ENCODE results near the gene ZNHIT3.
"Not testable (repeated sequence)": the region's sequence is repeated elsewhere in the genome, so short reads cannot be mapped to it uniquely, and the experiment has no call there.

ZNHIT3 gene

DNA sequence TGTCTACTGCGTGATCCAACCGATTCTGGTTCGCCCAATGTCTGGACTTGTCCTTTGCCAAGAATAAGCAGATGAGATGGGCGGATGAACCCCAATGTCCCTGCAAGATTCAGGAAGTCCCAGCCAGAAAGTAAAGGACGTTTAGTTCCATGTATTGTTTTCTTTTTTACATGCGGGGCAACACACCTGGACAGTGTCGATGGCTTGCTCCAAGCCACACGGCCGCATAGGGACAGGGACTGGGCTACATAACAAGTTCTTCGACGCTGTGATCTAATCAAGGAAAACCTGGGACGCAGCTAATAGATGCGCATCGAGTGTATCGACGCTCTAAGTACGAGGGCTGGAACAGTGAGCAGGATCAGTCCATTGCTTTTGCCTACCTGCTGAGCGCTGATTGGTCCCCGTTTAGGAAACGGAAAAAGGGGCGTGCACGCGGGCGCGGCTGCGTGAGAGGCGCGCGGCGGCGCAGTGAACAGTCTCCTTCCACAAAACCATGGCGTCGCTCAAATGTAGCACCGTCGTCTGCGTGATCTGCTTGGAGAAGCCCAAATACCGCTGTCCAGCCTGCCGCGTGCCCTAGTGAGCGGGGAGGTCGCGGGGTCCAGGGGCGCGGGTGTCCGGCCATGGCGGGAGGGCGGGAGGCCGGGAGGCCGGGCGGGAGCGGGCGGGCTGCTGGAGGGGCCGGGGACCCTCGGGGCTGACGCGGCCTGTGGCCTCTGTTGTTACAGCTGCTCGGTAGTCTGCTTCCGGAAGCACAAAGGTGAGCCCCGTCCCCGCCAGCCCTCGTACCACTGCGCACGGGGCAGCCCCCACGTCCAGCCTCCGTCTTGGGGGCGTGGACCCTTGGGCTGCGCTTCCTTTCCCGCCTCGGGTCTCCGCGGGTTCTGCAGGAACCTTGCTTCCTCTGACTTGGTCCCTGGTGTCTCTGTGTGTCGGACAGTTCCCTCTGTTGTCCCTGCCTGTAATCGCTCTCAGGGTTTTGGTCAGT, at the start of gene ZNHIT3:
Gene ZNHIT3 (plus strand): TSS at position 478 of the 991 bp plus-strand sequence. CDS start 19 bp downstream, at position 497.
- DNase-seq: peak; percentile 98 to 99

DNA sequence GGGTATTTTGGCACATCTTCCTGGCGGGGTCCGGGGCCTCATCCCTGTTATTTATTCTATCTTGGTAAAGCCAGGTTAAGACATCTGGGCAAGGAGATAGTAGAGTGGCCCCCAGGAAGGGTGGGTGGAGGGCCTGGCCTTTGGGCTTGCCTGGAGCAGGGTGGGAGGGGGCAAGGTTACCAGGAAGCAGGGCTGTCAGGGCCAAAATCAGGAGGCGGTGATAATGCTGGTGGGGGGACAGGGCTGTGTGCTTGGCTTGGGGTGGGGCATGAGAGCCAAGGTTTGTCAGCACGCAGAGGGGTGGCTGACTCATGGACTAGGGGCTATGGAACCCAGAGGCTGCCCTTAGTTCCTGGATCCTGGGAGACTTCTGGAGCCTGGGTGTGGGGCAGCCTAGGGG, 44.7 kb upstream of the ZNHIT3 start:
- DNase-seq: not testable (repeated sequence)

DNA sequence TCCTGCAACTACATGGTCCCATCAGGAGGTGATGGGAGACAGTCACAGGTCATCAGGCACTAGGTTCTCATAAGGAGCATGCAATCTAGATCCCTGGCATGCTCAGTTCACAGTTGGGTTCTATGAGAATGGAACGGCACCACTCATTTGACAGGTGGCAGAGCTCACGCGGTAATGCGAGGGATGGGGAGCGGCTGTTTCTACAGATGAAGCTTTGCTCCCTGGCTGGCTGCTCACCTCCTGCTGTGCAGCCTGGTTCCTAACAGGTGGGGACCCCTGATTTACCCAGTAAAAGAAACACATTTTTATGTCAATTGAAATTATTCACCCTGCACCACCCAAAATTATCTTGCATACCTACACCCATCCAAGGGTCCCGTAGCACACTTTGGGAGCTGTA, 42.7 kb upstream of the ZNHIT3 start:
- DNase-seq: no peak

DNA sequence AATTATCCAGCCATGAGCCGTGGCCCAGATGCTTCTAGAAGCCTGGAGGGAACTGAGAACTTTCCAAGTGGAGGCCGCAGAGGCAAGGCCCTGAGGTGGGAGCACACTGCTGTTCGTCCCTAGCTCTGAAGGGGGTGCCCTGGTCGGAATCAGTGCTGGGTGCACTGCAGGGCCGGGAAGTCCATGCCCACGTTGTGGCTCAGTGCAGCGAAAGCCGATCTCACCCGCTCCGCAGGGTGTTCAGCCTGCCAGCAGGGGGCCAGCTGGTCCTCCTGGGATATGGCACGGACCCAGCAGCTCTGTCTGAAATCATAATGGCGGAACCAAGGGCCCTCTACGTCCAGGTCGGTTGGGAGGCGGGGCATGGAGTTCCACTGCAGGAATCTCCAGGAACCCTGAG, 36.5 kb upstream of the ZNHIT3 start:
- not testable (repeated sequence) for DNase-seq

DNA sequence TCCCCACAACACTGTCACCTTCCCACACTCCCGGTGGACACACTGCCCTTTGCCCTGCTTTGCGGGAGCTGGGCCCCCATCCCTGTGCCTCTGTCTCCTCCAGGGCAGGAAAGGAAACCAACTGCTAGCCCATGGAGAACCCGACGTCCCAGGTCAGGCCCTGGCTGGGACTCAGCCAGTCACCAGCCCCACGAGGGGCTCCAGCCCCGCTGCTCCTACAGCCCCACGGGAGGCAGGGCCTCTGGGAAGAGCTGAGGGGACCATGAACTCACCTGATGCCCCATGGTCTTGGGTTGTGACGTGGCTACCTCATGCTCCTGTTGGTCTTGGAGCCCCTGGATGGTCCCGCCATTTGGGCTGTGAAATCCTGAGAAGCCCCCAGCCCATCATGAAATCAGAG, 33.6 kb upstream of the ZNHIT3 start:
- not testable (repeated sequence) for DNase-seq

DNA sequence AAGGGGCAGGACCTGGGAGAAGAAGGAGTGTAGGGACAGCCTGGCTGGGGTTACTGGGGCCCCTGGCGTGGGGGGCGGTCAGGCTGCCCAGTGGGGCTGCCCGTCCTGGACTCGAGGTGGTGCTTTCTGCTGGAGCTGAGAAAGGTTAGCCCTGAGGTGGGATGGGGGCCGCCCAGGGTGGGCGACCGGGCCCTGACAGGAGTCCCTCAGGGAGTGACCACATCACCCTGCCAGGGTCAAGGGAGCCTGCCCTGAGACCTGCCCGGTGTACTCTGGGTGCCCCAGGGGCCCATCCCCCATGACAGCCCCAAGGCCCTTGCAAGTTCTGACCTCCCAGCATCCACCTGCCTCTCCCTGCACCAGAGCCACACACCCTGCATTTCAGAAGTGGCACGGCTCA, 28.8 kb upstream of the ZNHIT3 start:
- not testable (repeated sequence) for DNase-seq

DNA sequence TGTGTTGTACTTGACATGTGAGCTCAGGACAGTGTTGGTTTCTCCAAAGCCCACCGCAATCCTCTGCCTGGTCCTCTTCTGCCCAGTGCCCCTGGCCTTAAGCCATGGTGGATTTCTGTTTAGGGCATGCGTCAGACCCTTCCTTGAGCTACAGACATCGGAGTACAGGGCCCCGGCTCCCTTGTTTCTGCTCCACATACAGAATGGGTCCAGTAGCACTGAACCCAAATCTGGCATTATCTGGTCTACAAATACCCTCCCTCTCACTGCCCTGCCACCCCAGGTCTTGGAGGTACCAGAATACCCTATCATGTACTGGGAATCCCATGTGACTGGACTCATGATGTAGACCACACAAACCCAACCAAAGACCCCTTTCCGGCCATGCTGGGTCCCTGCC, 27.4 kb upstream of the ZNHIT3 start:
- DNase-seq: no peak

GRCh38 chr17:36459601-36460000, 26.9 kb upstream of the ZNHIT3 start:
- no peak for DNase-seq

DNA sequence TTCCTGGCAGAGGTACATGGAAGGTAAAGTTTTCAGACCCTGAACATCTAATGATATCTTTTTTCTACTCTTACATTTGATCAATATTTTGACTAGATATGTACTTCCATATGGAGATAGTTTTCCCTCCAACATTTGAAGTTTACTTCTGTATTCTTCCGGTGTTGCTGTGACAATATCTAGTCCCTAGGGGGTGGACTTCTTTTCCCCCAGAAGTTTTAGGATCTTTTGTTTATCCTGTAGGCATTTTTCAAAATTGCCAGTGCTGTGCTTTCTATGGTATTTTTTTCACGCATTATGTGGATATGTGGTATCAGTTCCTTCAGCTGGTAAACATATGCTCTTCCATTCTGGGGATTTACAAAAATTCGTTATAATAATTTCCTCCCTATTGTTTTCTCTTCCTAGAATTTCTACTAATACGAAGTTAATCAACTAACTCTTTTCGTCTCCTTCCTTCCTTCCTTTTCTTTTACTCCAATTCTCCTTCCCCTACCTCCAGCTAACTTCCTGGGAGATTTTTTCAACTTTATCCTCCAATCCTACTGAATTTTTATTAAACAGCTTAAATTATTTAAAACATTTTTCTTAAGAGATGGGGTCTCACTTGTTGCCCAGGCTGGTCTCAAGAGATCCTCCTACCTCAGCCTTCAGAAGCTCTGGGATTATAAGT, 26.1 kb upstream of the ZNHIT3 start:
- DNase-seq: peak; percentile 3 to 6

GRCh38 chr17:36461330-36462110, 25.0 kb upstream of the ZNHIT3 start:
- DNase-seq: no peak

GRCh38 chr17:36463916-36464764, 22.3 kb upstream of the ZNHIT3 start:
- no peak for DNase-seq

- no peak for DNase-seq
These were observed 21.8 kb upstream of the ZNHIT3 start for GRCh38 chr17:36464765-36465088.

GRCh38 chr17:36468903-36469635, 17.4 kb upstream of the ZNHIT3 start:
- no peak for DNase-seq

- DNase-seq: no peak
These were observed 16.7 kb upstream of the ZNHIT3 start for GRCh38 chr17:36469733-36470132.

GRCh38 chr17:36470499-36470898, 16.0 kb upstream of the ZNHIT3 start:
- no peak for DNase-seq

- no peak for DNase-seq
These were observed 11.9 kb upstream of the ZNHIT3 start for GRCh38 chr17:36474571-36474970.

DNA sequence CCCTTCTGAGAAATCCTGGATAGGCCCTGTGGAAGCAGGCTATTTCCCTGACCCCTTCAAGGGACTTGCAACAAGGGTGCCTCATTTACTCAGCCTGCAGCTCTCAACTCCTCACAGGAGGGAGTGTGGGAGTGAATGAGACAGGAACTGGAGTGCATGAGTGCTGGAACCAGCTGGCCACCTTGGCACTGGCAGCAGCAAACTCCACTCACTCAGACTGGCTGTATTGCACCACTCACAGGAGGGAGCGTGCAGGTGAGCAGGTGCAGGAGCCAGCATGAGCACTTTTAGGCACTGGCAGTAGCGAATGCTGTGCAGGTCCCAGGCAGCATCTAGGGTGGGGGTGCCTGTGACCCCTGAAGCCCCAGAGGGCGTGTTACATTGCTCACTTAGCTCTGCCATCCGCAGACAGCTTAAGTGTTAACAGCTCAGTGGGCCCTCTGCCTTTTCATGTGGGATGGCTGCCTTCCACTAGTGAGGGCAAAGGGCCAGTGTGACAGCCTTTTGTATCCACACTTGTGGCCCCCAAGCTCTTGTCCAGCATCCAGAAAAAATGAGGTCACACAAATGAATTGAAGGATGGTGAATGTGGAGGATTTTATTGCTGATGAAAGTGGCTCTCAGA, 11.0 kb upstream of the ZNHIT3 start:
- DNase-seq: no peak

- no peak for DNase-seq
These were observed 4.7 kb upstream of the ZNHIT3 start for GRCh38 chr17:36481829-36482228.

- peak; percentile 58 to 60 for DNase-seq
These were observed 3.6 kb upstream of the ZNHIT3 start for GRCh38 chr17:36482611-36483504.

DNA sequence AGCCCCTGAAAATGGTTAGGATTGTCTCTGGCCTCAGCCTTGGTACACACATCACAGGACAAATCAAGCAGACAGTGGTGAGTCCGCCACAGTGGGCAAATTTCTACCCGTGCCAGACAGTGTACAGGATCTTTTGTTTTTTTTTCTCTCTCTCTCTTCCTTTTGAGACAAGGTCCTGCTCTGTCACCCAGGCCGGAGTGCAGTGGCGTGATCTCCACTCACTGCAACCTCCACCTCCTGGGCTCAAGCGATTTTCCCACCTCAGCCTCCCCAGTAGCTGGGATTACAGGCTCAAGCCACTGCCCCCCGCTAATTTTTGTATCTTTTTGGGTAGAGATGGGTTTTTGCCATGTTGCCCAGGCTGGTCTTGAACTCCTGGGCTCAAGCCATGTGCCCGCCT, 2.5 kb upstream of the ZNHIT3 start:
- not testable (repeated sequence) for DNase-seq
